GM18870 (cell line): ENCODE data around the gene HERPUD2.
"Not testable (repeated sequence)": the region's sequence is repeated elsewhere in the genome, so short reads cannot be mapped to it uniquely, and the experiment has no call there.

Experiments used
- ATAC-seq: cut with Tn5 transposase; IDR thresholded peaks from one replicate; pipeline ENCODE4 v1.9.1; 2021; ENCODE audit warnings: moderate library complexity; ENCODE audit not compliant: unreplicated experiment

Gene HERPUD2

GRCh38 chr7:35685781-35686180 lies 9.2 kb downstream of the HERPUD2 start:
- ATAC-seq, result no peak

GRCh38 chr7:35681231-35682029 lies 13.5 kb downstream of the HERPUD2 start:
- peak; percentile 67 for ATAC-seq

GRCh38 chr7:35680403-35681013 lies 14.4 kb downstream of the HERPUD2 start:
- no peak for ATAC-seq

- no peak for ATAC-seq
These were observed 17.2 kb downstream of the HERPUD2 start for GRCh38 chr7:35677582-35678356.

GRCh38 chr7:35676211-35676610 lies 18.7 kb downstream of the HERPUD2 start:
- ATAC-seq, result no peak

- no peak for ATAC-seq
These were observed 23.9 kb downstream of the HERPUD2 start for GRCh38 chr7:35670856-35671569.

- not testable (repeated sequence) for ATAC-seq
These were observed 34.5 kb downstream of the HERPUD2 start for GRCh38 chr7:35660411-35660810.

- ATAC-seq, result peak; percentile 55
These were observed 36.2 kb downstream of the HERPUD2 start for GRCh38 chr7:35658606-35659201.

- peak; percentile 61 for ATAC-seq
These were observed 37.8 kb downstream of the HERPUD2 start for GRCh38 chr7:35657125-35657524.

GRCh38 chr7:35654558-35654957 lies 40.4 kb downstream of the HERPUD2 start:
- not testable (repeated sequence) for ATAC-seq

- ATAC-seq, result no peak
These were observed 42.8 kb downstream of the HERPUD2 start for GRCh38 chr7:35652124-35652523.

- no peak for ATAC-seq
These were observed 44.2 kb downstream of the HERPUD2 start for GRCh38 chr7:35650751-35651150.

- ATAC-seq, result no peak
These were observed 45.2 kb downstream of the HERPUD2 start for GRCh38 chr7:35649711-35650110.

- ATAC-seq, result no peak
These were observed 46.6 kb downstream of the HERPUD2 start for GRCh38 chr7:35648367-35648766.

- ATAC-seq, result no peak
These were observed 47.8 kb downstream of the HERPUD2 start for GRCh38 chr7:35647171-35647574.

- ATAC-seq, result no peak
These were observed 48.5 kb downstream of the HERPUD2 start for GRCh38 chr7:35646289-35647023.

- no peak for ATAC-seq
These were observed 49.2 kb downstream of the HERPUD2 start for GRCh38 chr7:35645691-35646090.

GRCh38 chr7:35630024-35630972 lies 64.6 kb downstream of the HERPUD2 start:
- no peak for ATAC-seq
